Tibial nerve (tissue), 4 donors: Measurements from ENCODE around the gene GCNT2. TPM values are rescaled to one million over a fixed set of nuclear protein-coding genes. Genes with fewer than 3 reads are reported as not detected.
"Not testable (repeated sequence)": the region's sequence is repeated elsewhere in the genome, so short reads cannot be mapped to it uniquely, and the experiment has no call there.

ENCODE experiments used
- DNase-seq, 2 donors: peaks; one replicate each; pipeline ENCODE4 v3.0.0-alpha.2; 2019; ENCODE audit warnings: low spot score in 2 of 2
- H3K27ac ChIP-seq, 4 donors: fragments of 200-600 bp; sonication (generic) in 3 of 4; one replicate each; pipeline ENCODE4 v1.5.1; 2017 to 2019; ENCODE audit warnings: mild to moderate bottlenecking in 1 of 4
- H3K27me3 ChIP-seq, 2 donors: fragments of 200-600 bp; sonication (generic) in 1 of 2; one replicate each; pipeline versions ENCODE4 v1.5.1 to v1.6.0; 2017 to 2019
- H3K36me3 ChIP-seq, 3 donors: fragments of 200-600 bp; sonication (generic); one replicate each; pipeline ENCODE4 v1.5.1; 2018 to 2019
- H3K4me1 ChIP-seq, 4 donors: fragments of 200-600 bp; sonication (generic) in 3 of 4; one replicate each; pipeline ENCODE4 v1.5.1; 2017 to 2019
- H3K4me3 ChIP-seq, 4 donors: fragments of 200-600 bp; sonication (generic) in 3 of 4; one replicate each; pipeline ENCODE4 v1.5.1; 2017 to 2019; ENCODE audit warnings: mild to moderate bottlenecking in 1 of 4, moderate library complexity in 1 of 4
- H3K9me3 ChIP-seq, 4 donors: fragments of 200-600 bp; sonication (generic) in 3 of 4; one replicate each; pipeline ENCODE4 v1.5.1; 2017 to 2019
- EP300 ChIP-seq, 2 donors: sonication (generic); formaldehyde crosslinking; IDR thresholded peaks; one replicate each; pipeline ENCODE4 v1.6.1; 2017; ENCODE audit warnings: antibody characterized with exemption in 2 of 2, mild to moderate bottlenecking in 1 of 2
- POLR2A ChIP-seq, 2 donors: fragments of 450-650 bp; IDR thresholded peaks; one replicate each; pipeline ENCODE4 v1.6.1; 2017; ENCODE audit warnings: antibody characterized with exemption in 2 of 2, mild to moderate bottlenecking in 2 of 2, moderate library complexity in 2 of 2
- WGBS, 2 donors: methylation state at CpG; one replicate each; pipeline ENCODE4 v1.1.5; 2018; 5-methylcytosine and 5-hydroxymethylcytosine counted together
- total RNA-seq, 4 donors: library from RNA; depleted of rRNA; stranded (reverse); fragments of >200 nt; gene quantifications; one replicate each; pipeline ENCODE4 v1.1.0, GENCODE V29; 2016
- TF ChIP-seq, protein P1 (sequence below), 5 experiments: fragments of 200-600 bp in 3 of 5; fragments of 450-650 bp in 2 of 5; sonication (generic) in 3 of 5; IDR thresholded peaks; one replicate each; pipeline ENCODE4 v1.5.1; 2016 to 2019; ENCODE audit warnings: antibody characterized with exemption in 5 of 5, mild to moderate bottlenecking in 3 of 5, moderate library complexity in 2 of 5

GCNT2 gene
- total RNA-seq, 4 donors from 2014 or later = 0.78 to 3.5 (median 2.5) TPM

- no peaks in the 10 kb centered on the region for H3K27me3 ChIP-seq
- H3K4me3 ChIP-seq = no peak overlapping the region
- no peak overlapping the region for H3K27ac ChIP-seq
- no peak for DNase-seq
- no peaks in the 10 kb centered on the region for H3K4me1 ChIP-seq
- WGBS, 2 donors = 87 to 92% methylated on average over 7 of the region's 7 CpGs
- H3K9me3 ChIP-seq = no peaks in the 10 kb centered on the region
- TF ChIP-seq, protein P1, sequence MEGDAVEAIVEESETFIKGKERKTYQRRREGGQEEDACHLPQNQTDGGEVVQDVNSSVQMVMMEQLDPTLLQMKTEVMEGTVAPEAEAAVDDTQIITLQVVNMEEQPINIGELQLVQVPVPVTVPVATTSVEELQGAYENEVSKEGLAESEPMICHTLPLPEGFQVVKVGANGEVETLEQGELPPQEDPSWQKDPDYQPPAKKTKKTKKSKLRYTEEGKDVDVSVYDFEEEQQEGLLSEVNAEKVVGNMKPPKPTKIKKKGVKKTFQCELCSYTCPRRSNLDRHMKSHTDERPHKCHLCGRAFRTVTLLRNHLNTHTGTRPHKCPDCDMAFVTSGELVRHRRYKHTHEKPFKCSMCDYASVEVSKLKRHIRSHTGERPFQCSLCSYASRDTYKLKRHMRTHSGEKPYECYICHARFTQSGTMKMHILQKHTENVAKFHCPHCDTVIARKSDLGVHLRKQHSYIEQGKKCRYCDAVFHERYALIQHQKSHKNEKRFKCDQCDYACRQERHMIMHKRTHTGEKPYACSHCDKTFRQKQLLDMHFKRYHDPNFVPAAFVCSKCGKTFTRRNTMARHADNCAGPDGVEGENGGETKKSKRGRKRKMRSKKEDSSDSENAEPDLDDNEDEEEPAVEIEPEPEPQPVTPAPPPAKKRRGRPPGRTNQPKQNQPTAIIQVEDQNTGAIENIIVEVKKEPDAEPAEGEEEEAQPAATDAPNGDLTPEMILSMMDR (IDR thresholded peaks at IDR 0.05) = no peak
- no peaks in the 10 kb centered on the region for H3K36me3 ChIP-seq
Observed at GRCh38 chr6:10599046-10599445, 77.9 kb downstream of the GCNT2 start.

- H3K4me3 ChIP-seq, DNase-seq, H3K27me3 ChIP-seq, H3K36me3 ChIP-seq, H3K4me1 ChIP-seq, H3K27ac ChIP-seq, H3K9me3 ChIP-seq: not testable (repeated sequence)
- 89 to 94% methylated on average over 5 of the region's 5 CpGs for WGBS, 2 donors
Observed at GRCh38 chr6:10600681-10601080, 79.5 kb downstream of the GCNT2 start.

GRCh38 chr6:10603219-10603618 is 82.1 kb downstream of the GCNT2 start:
- DNase-seq = no peak
- H3K4me1 ChIP-seq = no peaks in the 10 kb centered on the region
- no peak overlapping the region for H3K27ac ChIP-seq
- H3K27me3 ChIP-seq = no peaks in the 10 kb centered on the region
- no peaks in the 10 kb centered on the region for H3K36me3 ChIP-seq
- TF ChIP-seq POLR2A (IDR thresholded peaks at IDR 0.05) = no peak
- TF ChIP-seq, protein P1 (IDR thresholded peaks at IDR 0.05) = no peak
- no peak for TF ChIP-seq EP300 (IDR thresholded peaks at IDR 0.05)
- H3K4me3 ChIP-seq = no peak overlapping the region
- WGBS, 2 donors = 78 to 86% methylated on average over 6 of the region's 6 CpGs
- H3K9me3 ChIP-seq = no peaks in the 10 kb centered on the region

GRCh38 chr6:10609038-10609437 is 87.9 kb downstream of the GCNT2 start:
- H3K4me1 ChIP-seq = no peaks in the 10 kb centered on the region
- H3K27ac ChIP-seq = no peak overlapping the region

DNA sequence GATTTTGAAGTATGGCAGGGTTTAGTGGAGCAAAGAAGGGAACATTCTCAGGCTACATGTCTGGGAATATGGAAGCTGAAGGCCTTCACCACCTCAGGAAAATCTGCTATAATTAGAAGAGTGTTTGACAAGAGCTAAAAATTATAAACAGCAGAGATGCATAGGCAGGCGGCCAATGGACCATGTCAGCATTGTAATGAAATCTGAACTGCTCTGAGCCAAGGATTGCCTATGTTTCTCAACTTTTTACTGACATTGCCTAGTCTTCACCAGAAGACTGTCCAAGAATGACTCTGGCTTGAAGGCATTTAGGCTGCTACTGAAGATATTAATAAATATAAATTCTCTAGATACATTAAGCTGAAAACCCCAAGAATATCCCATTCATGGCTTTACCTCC is 89.1 kb downstream of the GCNT2 start:
- TF ChIP-seq POLR2A (IDR thresholded peaks at IDR 0.05) (no peak), EP300 (IDR thresholded peaks at IDR 0.05) (no peak)
- TF ChIP-seq, protein P1 (IDR thresholded peaks at IDR 0.05) = no peak
- no peak overlapping the region for H3K27ac ChIP-seq
- H3K9me3 ChIP-seq = peaks cover 0 to 4% (median 0%) of the 10 kb centered on the region in 4 donors
- H3K27me3 ChIP-seq = no peaks in the 10 kb centered on the region
- H3K36me3 ChIP-seq = no peaks in the 10 kb centered on the region
- H3K4me1 ChIP-seq = no peaks in the 10 kb centered on the region
- H3K4me3 ChIP-seq = no peak overlapping the region
- no peak for DNase-seq
- 70 to 71% methylated on average over 1 of the region's 1 CpG for WGBS, 2 donors

More at GRCh38 chr6:10609038-10609437, 87.9 kb downstream of the GCNT2 start:
- WGBS, 2 donors = 84 to 94% methylated on average over 1 of the region's 1 CpG
- H3K9me3 ChIP-seq = peaks cover 0 to 4% (median 0%) of the 10 kb centered on the region in 4 donors
- H3K27me3 ChIP-seq = no peaks in the 10 kb centered on the region
- no peak overlapping the region for H3K4me3 ChIP-seq
- no peaks in the 10 kb centered on the region for H3K36me3 ChIP-seq
- TF ChIP-seq EP300 (IDR thresholded peaks at IDR 0.05) (no peak), POLR2A (IDR thresholded peaks at IDR 0.05) (no peak)
- TF ChIP-seq, protein P1 (IDR thresholded peaks at IDR 0.05) = no peak
- DNase-seq = no peak

- TF ChIP-seq POLR2A (IDR thresholded peaks at IDR 0.05) = no peak
- TF ChIP-seq, protein P1 (IDR thresholded peaks at IDR 0.05) = no peak
- no peak for TF ChIP-seq EP300 (IDR thresholded peaks at IDR 0.05)
- Histone ChIP-seq H3K4me1 (no peaks in the 10 kb centered on the region), H3K36me3 (no peaks in the 10 kb centered on the region), H3K4me3 (no peak overlapping the region), H3K27me3 (no peaks in the 10 kb centered on the region), H3K27ac (no peak overlapping the region), H3K9me3 (peaks cover 0 to 4% (median 0%) of the 10 kb centered on the region in 4 donors)
- 87 to 91% methylated on average over 8 of the region's 8 CpGs for WGBS, 2 donors
- DNase-seq = no peak
Observed at GRCh38 chr6:10612161-10612560, 91.0 kb downstream of the GCNT2 start.
